ENCODE results near the gene HAGHL. TPM values are rescaled to one million over a fixed set of nuclear protein-coding genes. Genes with fewer than 3 reads are reported as not detected.
A peak's percentile ranks its signal among the peaks of the same experiment; 100 is the strongest.

Gene HAGHL
- polyA plus RNA-seq, 2 of the 4 experiments (the other 2 are of a cell fraction) = 4.4 to 22.0 TPM

GRCh38 chr16:677316-678190 lies 49.4 kb upstream of the HAGHL start:
- ChIA-PET CTCF (interaction anchor here (1.1 to 2.6 kb wide), 5 partner anchors 9 to 35 kb away, joined by 3 to 21 read pairs (median 14); partner anchors contain the start of gene RHOT2), POLR2A (no interaction called here)
- Histone ChIP-seq H3K27ac (no peak overlapping the region), H3K9me3 (no peaks in the 10 kb centered on the region), H3K4me1 (peaks cover 40% of the 10 kb centered on the region), H3K4me2 (no peak overlapping the region), H3K4me3 (no peak overlapping the region)
- DNase-seq (ENCODE audit: low read depth in 1 of 2, low spot score in 1 of 2) (no peak), FAIRE-seq (no peak), ATAC-seq (no peak)
- no peak for TF ChIP-seq ZSCAN20 (CRISPR knock-in tag; IDR thresholded peaks at IDR 0.05)
- TF ChIP-seq GATA3 (IDR thresholded peaks at IDR 0.05; ENCODE audit: borderline replicate concordance) = no peak
- no peak for TF ChIP-seq HOXB13 (CRISPR knock-in tag; IDR thresholded peaks at IDR 0.05; ENCODE audit: low read depth)
- no peak for TF ChIP-seq RCOR1 (IDR thresholded peaks at IDR 0.05; ENCODE audit: low read depth, low read length)
- TF ChIP-seq HES2 (IDR thresholded peaks at IDR 0.05) = no peak
- TF ChIP-seq SMC3 (IDR thresholded peaks at IDR 0.05) = no peak
- no peak for TF ChIP-seq PHF8 (IDR thresholded peaks at IDR 0.05; ENCODE audit: borderline replicate concordance, low read depth)
- TF ChIP-seq JUN (IDR thresholded peaks at IDR 0.05) = no peak
- TF ChIP-seq RAD21 (conservative IDR thresholded peaks at IDR 0.05 in 1 of 2, IDR thresholded peaks at IDR 0.05 in 1 of 2) = no peak
- TF ChIP-seq ZC3H11A (IDR thresholded peaks at IDR 0.05) = no peak
- no peak for TF ChIP-seq MAFK (IDR thresholded peaks at IDR 0.05; ENCODE audit: partially characterized antibody)
- no peak for TF ChIP-seq POLR2A (IDR thresholded peaks at IDR 0.05; ENCODE audit: low read length)
- TF ChIP-seq CEBPB (IDR thresholded peaks at IDR 0.05) = no peak
- TF ChIP-seq NR3C1 (IDR thresholded peaks at IDR 0.05) = no peak
- TF ChIP-seq HOXB5 (CRISPR knock-in tag; IDR thresholded peaks at IDR 0.05) = no peak
- WGBS (ENCODE audit: missing lambda C conversion rate) = 90% methylated on average over 25 of the region's 57 CpGs

- Histone ChIP-seq H3K9me3 (no peaks in the 10 kb centered on the region), H3K27ac (peak overlapping the region in 1 of 2 experiments; percentile 97; a peak in 2 of 6 replicates), H3K4me1 (peaks cover 48% of the 10 kb centered on the region), H3K4me2 (no peak overlapping the region), H3K4me3 (no peak overlapping the region)
- FAIRE-seq = no peak
- DNase-seq (ENCODE audit: low read depth in 1 of 2, low spot score in 1 of 2) = no peak
- TF ChIP-seq RARB (CRISPR knock-in tag; IDR thresholded peaks at IDR 0.05) = no peak
- no peak for TF ChIP-seq ELK1 (IDR thresholded peaks at IDR 0.05; ENCODE audit: low read depth, low read length)
- no peak for TF ChIP-seq NPAS2 (CRISPR knock-in tag; IDR thresholded peaks at IDR 0.05; ENCODE audit: borderline replicate concordance)
- no peak for TF ChIP-seq ZSCAN20 (CRISPR knock-in tag; IDR thresholded peaks at IDR 0.05)
- TF ChIP-seq USF2 (IDR thresholded peaks at IDR 0.05) = no peak
- no peak for TF ChIP-seq ZC3H11A (IDR thresholded peaks at IDR 0.05)
- no peak for TF ChIP-seq FOSB (CRISPR knock-in tag; IDR thresholded peaks at IDR 0.05)
- TF ChIP-seq RNF2 (IDR thresholded peaks at IDR 0.05; ENCODE audit: borderline replicate concordance, low read depth) = no peak
- no peak for TF ChIP-seq CBX2 (IDR thresholded peaks at IDR 0.05; ENCODE audit: borderline replicate concordance, low read depth)
- no peak for TF ChIP-seq CTCF (IDR thresholded peaks at IDR 0.05)
- no peak for TF ChIP-seq FOXS1 (CRISPR knock-in tag; IDR thresholded peaks at IDR 0.05)
- no peak for TF ChIP-seq RAD21 (conservative IDR thresholded peaks at IDR 0.05 in 1 of 2, IDR thresholded peaks at IDR 0.05 in 1 of 2)
- TF ChIP-seq REST (IDR thresholded peaks at IDR 0.05) = no peak
- TF ChIP-seq ZFP36 (IDR thresholded peaks at IDR 0.05; ENCODE audit: borderline replicate concordance, partially characterized antibody) = no peak
- no peak for TF ChIP-seq TFCP2L1 (CRISPR knock-in tag; IDR thresholded peaks at IDR 0.05)
- no peak for TF ChIP-seq CHD2 (IDR thresholded peaks at IDR 0.05; ENCODE audit: low read length, partially characterized antibody)
- TF ChIP-seq HOXB13 (CRISPR knock-in tag; IDR thresholded peaks at IDR 0.05; ENCODE audit: low read depth) = no peak
- TF ChIP-seq GATA3 (IDR thresholded peaks at IDR 0.05; ENCODE audit: borderline replicate concordance) = no peak
- 83% methylated on average over 13 of the region's 21 CpGs for WGBS (ENCODE audit: missing lambda C conversion rate)
- CTCF ChIA-PET = interaction anchor here (0.7 to 2.3 kb wide), 6 partner anchors 8 to 47 kb away, joined by 3 to 17 read pairs (median 3); partner anchors contain the start of gene RHOT2
- POLR2A ChIA-PET = no interaction called here
- no peak for ATAC-seq
These were observed 48.6 kb upstream of the HAGHL start for GRCh38 chr16:678209-678857.
